Lower leg skin (tissue), 3 donors: ENCODE results near the gene GPC6.

ENCODE experiments used
- POLR2A ChIP-seq, 2 donors: fragments of 450-650 bp; IDR thresholded peaks; one replicate each; pipeline ENCODE4 v1.6.1; 2016 to 2017; ENCODE audit warnings: antibody characterized with exemption in 2 of 2, mild to moderate bottlenecking in 1 of 2, moderate library complexity in 1 of 2
- TF ChIP-seq, protein P1 (sequence below), 3 donors: fragments of 450-650 bp; IDR thresholded peaks; one replicate each; pipeline ENCODE4 v1.5.1; 2016; ENCODE audit warnings: antibody characterized with exemption in 3 of 3, mild to moderate bottlenecking in 3 of 3, moderate library complexity in 2 of 3

- TF ChIP-seq, protein P1, sequence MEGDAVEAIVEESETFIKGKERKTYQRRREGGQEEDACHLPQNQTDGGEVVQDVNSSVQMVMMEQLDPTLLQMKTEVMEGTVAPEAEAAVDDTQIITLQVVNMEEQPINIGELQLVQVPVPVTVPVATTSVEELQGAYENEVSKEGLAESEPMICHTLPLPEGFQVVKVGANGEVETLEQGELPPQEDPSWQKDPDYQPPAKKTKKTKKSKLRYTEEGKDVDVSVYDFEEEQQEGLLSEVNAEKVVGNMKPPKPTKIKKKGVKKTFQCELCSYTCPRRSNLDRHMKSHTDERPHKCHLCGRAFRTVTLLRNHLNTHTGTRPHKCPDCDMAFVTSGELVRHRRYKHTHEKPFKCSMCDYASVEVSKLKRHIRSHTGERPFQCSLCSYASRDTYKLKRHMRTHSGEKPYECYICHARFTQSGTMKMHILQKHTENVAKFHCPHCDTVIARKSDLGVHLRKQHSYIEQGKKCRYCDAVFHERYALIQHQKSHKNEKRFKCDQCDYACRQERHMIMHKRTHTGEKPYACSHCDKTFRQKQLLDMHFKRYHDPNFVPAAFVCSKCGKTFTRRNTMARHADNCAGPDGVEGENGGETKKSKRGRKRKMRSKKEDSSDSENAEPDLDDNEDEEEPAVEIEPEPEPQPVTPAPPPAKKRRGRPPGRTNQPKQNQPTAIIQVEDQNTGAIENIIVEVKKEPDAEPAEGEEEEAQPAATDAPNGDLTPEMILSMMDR (IDR thresholded peaks at IDR 0.05) = no peak
- TF ChIP-seq POLR2A (IDR thresholded peaks at IDR 0.05) = no peak
Measured at GRCh38 chr13:93689333-93689732, 462.7 kb downstream of the GPC6 start.
